Measurements from ENCODE around the gene DERL2. TPM values are rescaled to one million over a fixed set of nuclear protein-coding genes. Genes with fewer than 3 reads are reported as not detected.
A peak's percentile ranks its signal among the peaks of the same experiment; 100 is the strongest.

The DERL2 gene
- total and polyA plus RNA-seq, 2 of the 4 experiments (the other 2 are of a cell fraction) = 27.4 to 44.2 TPM

DNA sequence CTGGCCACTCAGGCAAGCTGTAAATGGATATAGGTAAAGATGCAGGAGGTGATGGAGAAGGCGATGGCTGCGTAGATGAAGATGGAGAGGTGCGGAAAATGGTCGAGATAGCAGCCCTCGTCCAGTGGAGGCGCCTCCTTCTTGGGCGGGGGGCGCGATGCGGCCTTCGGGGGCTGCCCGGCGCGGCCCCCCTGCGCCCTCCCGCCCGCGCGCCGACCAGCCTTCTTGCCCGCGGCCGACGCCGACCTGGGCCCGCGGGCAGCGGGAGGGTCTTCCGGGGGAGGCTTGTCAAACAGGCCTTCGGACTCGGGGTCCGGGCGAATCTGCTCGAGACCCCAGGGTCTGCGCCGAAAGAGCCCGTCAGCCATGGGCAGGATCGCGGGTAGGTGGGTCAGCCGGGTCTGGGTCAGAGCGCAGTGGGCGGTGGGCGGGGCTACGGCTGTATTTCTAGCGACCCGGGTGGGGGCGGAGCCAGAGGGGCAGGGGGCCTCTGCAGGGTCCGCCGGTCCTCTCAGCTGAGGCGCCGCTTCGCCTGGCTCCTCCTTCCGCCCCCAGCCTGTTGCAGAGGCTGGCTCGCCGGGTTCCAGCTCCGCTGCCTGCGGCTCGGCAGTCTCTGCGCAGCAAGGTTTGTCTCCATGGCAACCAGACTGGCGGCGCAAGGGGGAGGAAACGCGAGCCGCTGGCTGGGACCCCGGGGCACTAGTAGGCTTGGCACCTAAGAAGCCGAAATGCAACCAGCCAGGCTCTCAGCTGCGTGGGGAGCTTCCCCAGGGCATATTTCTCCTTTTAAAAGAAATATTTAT, 14.8 kb upstream of the DERL2 start:
- POLR2A ChIA-PET (ENCODE audit: unreplicated experiment) = interaction anchor here (0.9 kb wide), 1 partner anchor 15 kb away, joined by 3 read pairs; the partner anchor contains the start of genes DERL2 and MIS12
- in situ Hi-C loops (cut with MboI; ENCODE audit: low sequenced_read_pairs) (no loop called here), dilution Hi-C loops (cut with HindIII; ENCODE audit: low sequenced_read_pairs, unreplicated experiment) (no loop called here)

More for the DNA sequence above, 14.8 kb upstream of the DERL2 start:
- H3K9me1 ChIP-seq (ENCODE audit: insufficient read depth, low read length) = peaks cover 3% of the 10 kb centered on the region
- 0% methylated on average over 27 of the region's 67 CpGs; no CpG with 5 or more reads in 1 of the 2 experiments for whole genome bisulfite sequencing, 2 experiments (ENCODE audit: extremely low coverage in 2 of 2, insufficient read length in 1 of 2)
- peak overlapping the region; percentile 77 for H3K27ac ChIP-seq (ENCODE audit: insufficient read depth, low read length)
- H3K27me3 ChIP-seq (ENCODE audit: control insufficient read depth, insufficient read depth, low read length) = no peaks in the 10 kb centered on the region
- ATAC-seq (ENCODE audit: low read depth) = peak; percentile 96
- H3K4ac ChIP-seq (ENCODE audit: low read depth, low read length) = peak overlapping the region; percentile 89
- H4K5ac ChIP-seq (ENCODE audit: low read depth, low read length) = 0 out of 2 replicates have a peak overlapping the region, but pooled peaks have one; percentile 7
- peak overlapping the region; percentile 81 for H3K9ac ChIP-seq (ENCODE audit: low read depth, low read length)
- peaks cover 9 to 20% of the 10 kb centered on the region in 2 experiments for H3K79me1 ChIP-seq (ENCODE audit: low read depth in 1 of 2, low read length in 2 of 2)
- H2BK120ac ChIP-seq (ENCODE audit: low read depth, low read length) = peak overlapping the region; percentile 33
- peak overlapping the region in 1 of 2 experiments; percentile 71; a peak in 2 of 4 replicates for H4K8ac ChIP-seq (ENCODE audit: low read depth in 2 of 2, low read length in 2 of 2)
- H2BK15ac ChIP-seq (ENCODE audit: low read depth, low read length) = no peak overlapping the region
- no peaks in the 10 kb centered on the region for H3K9me3 ChIP-seq (ENCODE audit: control insufficient read depth, insufficient read depth, low read length)
- H2AK9ac ChIP-seq (replicated peaks; ENCODE audit: low read depth, low read length, poor library complexity) = peak overlapping the region; percentile 96
- H3K14ac ChIP-seq (replicated peaks; ENCODE audit: low read depth, low read length) = peak overlapping the region; percentile 43; the same call in 1 of the 2 replicates
- H2BK20ac ChIP-seq (ENCODE audit: low read depth, low read length) = peak overlapping the region; percentile 1; the same call in 1 of the 2 replicates
- peak overlapping the region; percentile 90 for H2AFZ ChIP-seq (replicated peaks; ENCODE audit: low read length, poor library complexity)
- H2AK5ac ChIP-seq (ENCODE audit: low read depth, low read length) = peak overlapping the region; percentile 48; the same call in 1 of the 2 replicates
- peak overlapping the region; percentile 91 for H3K4me3 ChIP-seq (ENCODE audit: insufficient read depth, low read depth, low read length)
- BruUV-seq (replicated peaks) = TSS peak; percentile 90
- H3K36me3 ChIP-seq (ENCODE audit: control insufficient read depth, insufficient read depth, low read length) = peaks cover 1% of the 10 kb centered on the region; the same call in 1 of the 2 replicates
- peak overlapping the region; percentile 87 for H3K4me2 ChIP-seq (ENCODE audit: low read depth, low read length)
- no peaks in the 10 kb centered on the region for H4K20me1 ChIP-seq (ENCODE audit: insufficient read depth, low read length)
- H3K23ac ChIP-seq (ENCODE audit: low read depth, low read length) = peak overlapping the region; percentile 26
- TF ChIP-seq MAZ (IDR thresholded peaks at IDR 0.05; ENCODE audit: borderline replicate concordance, low read depth, low read length) = peak; percentile 92; the same call in 1 of the 2 replicates
- TF ChIP-seq, protein P1, sequence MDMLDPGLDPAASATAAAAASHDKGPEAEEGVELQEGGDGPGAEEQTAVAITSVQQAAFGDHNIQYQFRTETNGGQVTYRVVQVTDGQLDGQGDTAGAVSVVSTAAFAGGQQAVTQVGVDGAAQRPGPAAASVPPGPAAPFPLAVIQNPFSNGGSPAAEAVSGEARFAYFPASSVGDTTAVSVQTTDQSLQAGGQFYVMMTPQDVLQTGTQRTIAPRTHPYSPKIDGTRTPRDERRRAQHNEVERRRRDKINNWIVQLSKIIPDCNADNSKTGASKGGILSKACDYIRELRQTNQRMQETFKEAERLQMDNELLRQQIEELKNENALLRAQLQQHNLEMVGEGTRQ (IDR thresholded peaks at IDR 0.05; ENCODE audit: low read depth, low read length) = no peak
- no peak for TF ChIP-seq CEBPB (IDR thresholded peaks at IDR 0.05; ENCODE audit: low read depth, low read length)
- TF ChIP-seq MAFK (IDR thresholded peaks at IDR 0.05; ENCODE audit: low read depth, low read length) = no peak
- TF ChIP-seq CHD1 (IDR thresholded peaks at IDR 0.05; ENCODE audit: low read depth, low read length) = no peak
- TF ChIP-seq ELK1 (IDR thresholded peaks at IDR 0.05; ENCODE audit: borderline replicate concordance, low read depth, low read length) = no peak
- TF ChIP-seq RAD21 (IDR thresholded peaks at IDR 0.05; ENCODE audit: low read length) = no peak
- peak; percentile 85 for TF ChIP-seq POLR2A (IDR thresholded peaks at IDR 0.05; ENCODE audit: low read depth, low read length)
- no peak for TF ChIP-seq RFX5 (IDR thresholded peaks at IDR 0.05; ENCODE audit: low read depth, low read length)
- peak; percentile 50; the same call in 1 of the 2 replicates for TF ChIP-seq MXI1 (IDR thresholded peaks at IDR 0.05; ENCODE audit: borderline replicate concordance, low read depth, low read length)
- TF ChIP-seq NFE2L2 (IDR thresholded peaks at IDR 0.05; ENCODE audit: low read depth, low read length) = no peak
- peak overlapping the region; percentile 43; the same call in 1 of the 2 replicates for H3K56ac ChIP-seq (ENCODE audit: extremely low read depth, insufficient read depth, low read length)
- peak overlapping the region; percentile 56 for H2BK5ac ChIP-seq (ENCODE audit: low read depth, low read length, poor library complexity, severe bottlenecking)
- DNase-seq = peak; percentile 94
- H3K18ac ChIP-seq (ENCODE audit: low read depth, low read length) = peak overlapping the region; percentile 13; the same call in 1 of the 2 replicates
- peak overlapping the region; percentile 12; the same call in 1 of the 2 replicates for H4K91ac ChIP-seq (ENCODE audit: insufficient read depth, low read depth, low read length)
- intact Hi-C loops (cut with micrococcal nuclease) = loop anchor here (2.0 kb wide), 2 partner anchors 32 to 84 kb away; partner anchors contain the start of genes DHX33 and NLRP1
- CTCF ChIA-PET = interaction anchor here (0.8 to 1.5 kb wide), 4 partner anchors 15 to 69 kb away, joined by 3 to 4 read pairs (median 4); no protein-coding TSS in a partner anchor
- H3K4me1 ChIP-seq (ENCODE audit: control insufficient read depth, insufficient read depth, low read length) = peaks cover 4% of the 10 kb centered on the region; the same call in 1 of the 2 replicates

Measured in IMR-90 (cell line).